ENCODE results near the gene BLVRA. TPM values are rescaled to one million over a fixed set of nuclear protein-coding genes. Genes with fewer than 3 reads are reported as not detected.
"Not testable (repeated sequence)": the region's sequence is repeated elsewhere in the genome, so short reads cannot be mapped to it uniquely, and the experiment has no call there.

BLVRA gene
- total RNA-seq, 1 donor from 2014 or later, result 27.7 TPM

DNA sequence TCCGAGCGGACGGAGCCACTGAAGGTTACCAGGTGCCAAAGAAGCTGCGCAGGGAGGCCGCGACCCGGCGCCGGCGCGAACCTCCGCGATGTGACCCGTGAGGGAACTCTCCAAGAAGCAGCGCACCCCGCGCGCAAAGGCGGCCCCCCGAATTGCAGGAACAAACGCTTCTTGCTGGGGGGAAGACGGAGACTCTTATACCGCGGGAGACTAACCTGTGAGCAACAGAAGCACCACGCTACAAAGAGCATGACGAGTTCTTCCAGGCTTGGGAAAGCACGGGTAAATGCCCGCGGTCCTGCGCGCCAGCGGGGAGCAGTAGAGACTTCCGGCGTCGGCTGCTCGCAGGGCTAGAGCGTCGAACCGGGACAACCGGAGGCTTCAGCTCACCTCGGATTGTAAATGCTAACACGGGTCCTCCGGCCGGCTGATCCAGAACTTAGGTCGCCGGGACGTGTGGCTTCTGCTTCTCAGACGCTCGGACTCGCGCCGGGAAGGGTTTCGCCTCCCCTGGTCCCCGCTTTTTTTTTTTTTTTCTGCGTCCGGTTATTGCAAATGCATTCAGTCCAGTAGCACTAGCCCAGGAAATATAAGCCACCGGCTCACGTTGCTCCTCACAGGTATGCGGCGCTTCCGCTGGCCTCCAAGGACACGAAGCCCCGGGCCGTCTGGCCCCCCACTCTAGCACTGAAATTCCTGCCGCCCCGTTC is 29.1 kb upstream of the BLVRA start, which contains the start of gene COA1:
TSS of gene COA1 (minus strand) at position 310 of the 710 bp plus-strand sequence. CDS start 80,909 bp downstream, outside the sequence.
- Histone ChIP-seq H3K27ac (ENCODE audit: low read depth, low read length) (peak within 1 kb of the TSS; percentile 92), H3K36me3 (ENCODE audit: control insufficient read depth in 3 of 3, insufficient read depth in 3 of 3, low read length in 3 of 3) (no peaks in the 10 kb centered on the region), H3K4me1 (ENCODE audit: control insufficient read depth in 3 of 3, insufficient read depth in 3 of 3, low read length in 3 of 3) (peaks cover 5 to 12% (median 7%) of the 10 kb centered on the region in 3 donors), H3K9ac (ENCODE audit: low read depth in 1 of 3, low read length in 3 of 3) (peak within 1 kb of the TSS; percentile 92 to 98 (median 96)), H3K4me3 (ENCODE audit: low read length in 3 of 3) (peak within 1 kb of the TSS; percentile 87 to 99 (median 96)), H3K27me3 (ENCODE audit: control insufficient read depth in 3 of 3, insufficient read depth in 3 of 3, low read length in 3 of 3) (no peaks in the 10 kb centered on the region), H3K9me3 (ENCODE audit: control insufficient read depth in 3 of 3, low read length in 3 of 3) (no peaks in the 10 kb centered on the region)

DNA sequence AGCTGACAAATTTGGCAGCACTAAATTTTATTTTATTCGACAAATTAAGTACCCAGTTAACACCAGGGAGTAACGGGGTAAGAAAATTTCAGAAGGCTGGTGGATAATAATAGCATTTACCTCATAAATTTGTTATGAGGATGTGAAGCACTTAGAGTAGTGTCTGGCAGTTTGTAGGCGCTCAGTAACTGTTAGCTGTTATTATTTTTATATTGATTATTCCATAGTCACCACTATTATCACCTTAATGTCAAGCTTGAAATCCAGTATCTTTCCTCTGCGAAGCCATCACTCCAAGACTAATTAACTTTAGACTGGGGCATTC is 28.6 kb upstream of the BLVRA start:
- H3K4me3 ChIP-seq (ENCODE audit: low read length in 3 of 3), result peak overlapping the region; percentile 87 to 99 (median 96)
- H3K27me3 ChIP-seq (ENCODE audit: control insufficient read depth in 3 of 3, insufficient read depth in 3 of 3, low read length in 3 of 3), result no peaks in the 10 kb centered on the region
- H3K9me3 ChIP-seq (ENCODE audit: control insufficient read depth in 3 of 3, low read length in 3 of 3), result no peaks in the 10 kb centered on the region
- no peaks in the 10 kb centered on the region for H3K36me3 ChIP-seq (ENCODE audit: control insufficient read depth in 3 of 3, insufficient read depth in 3 of 3, low read length in 3 of 3)
- peak overlapping the region; percentile 92 to 98 (median 96) for H3K9ac ChIP-seq (ENCODE audit: low read depth in 1 of 3, low read length in 3 of 3)
- H3K4me1 ChIP-seq (ENCODE audit: control insufficient read depth in 3 of 3, insufficient read depth in 3 of 3, low read length in 3 of 3), result peaks cover 5 to 12% (median 7%) of the 10 kb centered on the region in 3 donors
- H3K27ac ChIP-seq (ENCODE audit: low read depth, low read length), result peak overlapping the region; percentile 92

DNA sequence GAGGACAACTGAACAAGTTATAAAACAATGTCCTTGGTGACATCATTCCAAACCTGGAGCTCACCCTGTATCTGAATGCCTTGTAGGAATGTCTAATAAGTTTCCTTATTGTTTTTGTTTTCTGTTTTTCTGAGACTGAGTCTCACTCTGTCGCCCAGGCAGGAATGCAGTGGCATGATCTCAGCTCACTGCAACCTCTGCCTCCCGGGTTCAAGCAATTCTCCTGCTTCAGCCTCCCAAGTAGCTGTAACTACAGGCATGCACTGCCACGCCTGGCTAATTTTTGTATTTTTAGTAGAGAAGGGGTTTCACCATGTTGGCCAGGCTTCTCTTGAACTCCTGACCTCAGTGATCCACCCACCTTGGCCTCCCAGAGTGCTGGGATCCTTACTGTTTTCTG is 27.0 kb upstream of the BLVRA start:
- H3K27me3 ChIP-seq (ENCODE audit: control insufficient read depth in 3 of 3, insufficient read depth in 3 of 3, low read length in 3 of 3); H3K9me3 ChIP-seq (ENCODE audit: control insufficient read depth in 3 of 3, low read length in 3 of 3); H3K9ac ChIP-seq (ENCODE audit: low read depth in 1 of 3, low read length in 3 of 3); H3K36me3 ChIP-seq (ENCODE audit: control insufficient read depth in 3 of 3, insufficient read depth in 3 of 3, low read length in 3 of 3); H3K4me1 ChIP-seq (ENCODE audit: control insufficient read depth in 3 of 3, insufficient read depth in 3 of 3, low read length in 3 of 3); H3K4me3 ChIP-seq (ENCODE audit: low read length in 3 of 3); H3K27ac ChIP-seq (ENCODE audit: low read depth, low read length): not testable (repeated sequence)

DNA sequence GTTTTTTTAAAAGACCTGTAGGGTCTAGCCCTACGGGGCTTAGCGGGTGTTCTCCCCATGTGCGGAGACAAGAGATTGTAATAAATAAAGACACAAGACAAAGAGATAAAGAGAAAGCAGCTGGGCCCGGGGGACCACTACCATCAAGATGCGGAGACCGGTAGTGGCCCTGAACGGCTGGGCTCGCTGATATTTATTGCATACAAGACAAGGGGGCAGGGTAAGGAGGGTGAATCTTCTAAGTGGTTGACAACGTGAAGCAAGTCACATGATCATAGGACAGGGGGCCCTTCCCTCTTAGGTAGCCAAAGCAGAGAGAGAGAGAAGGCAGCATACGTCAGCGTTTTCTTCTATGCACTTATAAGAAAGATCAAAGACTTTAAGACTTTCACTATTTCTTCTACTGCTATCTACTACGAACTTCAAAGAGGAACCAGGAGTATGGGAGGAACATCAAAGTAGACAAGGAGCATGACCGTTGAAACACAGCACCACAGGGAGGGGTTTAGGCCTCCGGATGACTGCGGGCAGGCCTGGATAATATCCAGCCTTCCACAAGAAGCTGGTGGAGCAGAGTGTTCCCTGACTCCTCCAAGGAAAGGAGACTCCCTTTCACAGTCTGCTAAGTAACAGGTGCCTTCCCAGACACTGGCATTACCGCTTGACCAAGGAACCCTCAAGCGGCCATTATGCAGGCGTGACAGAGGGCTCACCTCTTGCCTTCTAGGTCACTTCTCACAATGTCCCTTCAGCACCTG is 23.7 kb upstream of the BLVRA start:
- H3K4me1 ChIP-seq (ENCODE audit: control insufficient read depth in 3 of 3, insufficient read depth in 3 of 3, low read length in 3 of 3); H3K36me3 ChIP-seq (ENCODE audit: control insufficient read depth in 3 of 3, insufficient read depth in 3 of 3, low read length in 3 of 3); H3K27me3 ChIP-seq (ENCODE audit: control insufficient read depth in 3 of 3, insufficient read depth in 3 of 3, low read length in 3 of 3); H3K9me3 ChIP-seq (ENCODE audit: control insufficient read depth in 3 of 3, low read length in 3 of 3); H3K27ac ChIP-seq (ENCODE audit: low read depth, low read length); H3K4me3 ChIP-seq (ENCODE audit: low read length in 3 of 3); H3K9ac ChIP-seq (ENCODE audit: low read depth in 1 of 3, low read length in 3 of 3): not testable (repeated sequence)

DNA sequence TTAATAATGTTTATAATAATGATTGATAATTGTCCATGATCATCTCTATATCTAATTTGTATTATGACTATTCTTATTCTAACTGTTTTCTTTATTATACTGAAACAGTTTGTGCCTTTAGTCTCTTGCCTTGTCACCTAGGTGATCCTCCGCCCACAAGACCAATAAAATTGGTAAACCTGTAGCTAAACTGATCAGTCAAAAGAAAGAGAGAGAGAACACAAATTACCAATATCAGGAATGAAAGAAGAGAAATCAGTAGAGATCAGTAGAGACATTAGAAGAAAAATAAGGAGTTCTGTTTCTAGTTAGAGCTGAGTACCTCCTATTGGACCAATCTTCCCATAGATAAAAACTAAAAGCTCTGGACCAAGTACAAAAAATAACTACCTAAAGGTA is 23.1 kb upstream of the BLVRA start:
- Histone ChIP-seq H3K9me3 (ENCODE audit: control insufficient read depth in 3 of 3, low read length in 3 of 3) (no peaks in the 10 kb centered on the region), H3K9ac (ENCODE audit: low read depth in 1 of 3, low read length in 3 of 3) (no peak overlapping the region), H3K4me3 (ENCODE audit: low read length in 3 of 3) (no peak overlapping the region), H3K36me3 (ENCODE audit: control insufficient read depth in 3 of 3, insufficient read depth in 3 of 3, low read length in 3 of 3) (no peaks in the 10 kb centered on the region), H3K27ac (ENCODE audit: low read depth, low read length) (no peak overlapping the region), H3K27me3 (ENCODE audit: control insufficient read depth in 3 of 3, insufficient read depth in 3 of 3, low read length in 3 of 3) (no peaks in the 10 kb centered on the region), H3K4me1 (ENCODE audit: control insufficient read depth in 3 of 3, insufficient read depth in 3 of 3, low read length in 3 of 3) (no peaks in the 10 kb centered on the region)

DNA sequence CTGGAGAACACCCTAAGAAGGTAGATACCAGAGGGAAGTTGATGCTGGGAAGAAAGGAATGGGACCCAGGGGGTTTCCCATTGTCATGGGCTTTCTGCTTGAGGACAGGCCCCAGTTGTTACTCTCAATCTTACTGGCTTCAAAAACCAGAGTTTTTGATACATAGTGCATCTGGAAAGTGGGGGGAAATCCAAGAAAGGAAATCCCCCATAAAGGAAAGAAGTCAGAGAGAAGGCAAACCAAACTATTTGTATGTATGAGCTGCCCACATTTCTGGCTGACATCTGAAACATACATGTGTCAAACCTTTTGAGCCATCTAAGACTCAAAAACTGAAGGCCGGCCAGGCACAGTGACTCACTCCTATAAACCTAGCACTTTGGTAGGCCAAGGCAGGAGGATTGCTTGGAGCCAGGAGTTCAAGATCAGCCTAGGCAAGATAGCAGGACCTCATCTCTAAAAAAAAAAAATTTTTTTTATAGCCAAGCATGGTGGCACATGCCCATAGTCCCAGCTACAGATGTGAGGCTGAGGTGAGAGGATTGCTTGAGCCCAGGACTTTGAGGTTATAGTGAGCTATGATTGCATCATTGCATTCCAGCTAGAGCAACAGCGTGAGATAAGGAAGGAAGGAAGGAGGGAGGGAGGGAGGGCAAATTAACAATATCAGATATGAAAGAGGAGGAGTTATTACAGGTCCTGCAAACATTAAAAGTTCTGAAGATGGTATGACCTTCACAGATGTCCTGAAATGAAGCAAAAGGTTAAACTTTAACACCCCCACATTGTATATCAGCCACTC is 22.5 kb upstream of the BLVRA start:
- H3K27ac ChIP-seq (ENCODE audit: low read depth, low read length), result no peak overlapping the region
- H3K36me3 ChIP-seq (ENCODE audit: control insufficient read depth in 3 of 3, insufficient read depth in 3 of 3, low read length in 3 of 3), result no peaks in the 10 kb centered on the region
- H3K27me3 ChIP-seq (ENCODE audit: control insufficient read depth in 3 of 3, insufficient read depth in 3 of 3, low read length in 3 of 3), result no peaks in the 10 kb centered on the region
- no peaks in the 10 kb centered on the region for H3K4me1 ChIP-seq (ENCODE audit: control insufficient read depth in 3 of 3, insufficient read depth in 3 of 3, low read length in 3 of 3)
- no peak overlapping the region for H3K9ac ChIP-seq (ENCODE audit: low read depth in 1 of 3, low read length in 3 of 3)
- H3K9me3 ChIP-seq (ENCODE audit: control insufficient read depth in 3 of 3, low read length in 3 of 3), result no peaks in the 10 kb centered on the region
- H3K4me3 ChIP-seq (ENCODE audit: low read length in 3 of 3), result no peak overlapping the region

DNA sequence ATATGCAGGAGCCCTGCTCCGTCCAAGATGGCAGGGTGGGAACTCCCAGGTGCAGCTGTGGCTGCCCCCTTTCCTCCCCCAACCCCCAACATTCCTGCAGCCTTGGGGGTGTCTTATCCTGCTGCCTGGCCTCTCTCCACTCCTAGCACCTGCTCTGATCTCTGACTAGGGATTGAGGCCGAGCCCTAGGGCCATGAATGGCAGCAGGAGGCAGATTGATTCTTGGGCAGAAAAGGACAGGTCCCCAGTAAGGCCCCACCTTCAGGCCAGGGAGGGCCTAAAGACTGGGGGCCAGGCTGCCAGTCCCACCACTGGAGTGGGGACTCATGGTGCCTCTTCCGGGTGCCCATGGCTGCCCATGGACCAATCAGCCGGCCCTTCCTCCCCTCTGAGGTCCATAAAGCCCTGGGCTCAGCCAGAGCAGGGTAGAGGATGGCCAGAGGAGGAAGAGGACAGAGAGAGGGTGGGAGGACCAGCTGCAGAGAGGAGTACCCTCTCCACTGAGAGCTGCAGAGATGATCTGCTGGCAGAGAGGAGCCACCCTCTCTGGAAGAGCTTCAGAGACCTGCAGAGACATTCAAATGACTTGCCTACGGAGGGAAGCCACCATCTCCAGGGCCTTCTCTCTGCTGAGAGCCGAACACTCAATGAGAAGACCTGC is 20.9 kb upstream of the BLVRA start:
- Histone ChIP-seq H3K4me1 (ENCODE audit: control insufficient read depth in 3 of 3, insufficient read depth in 3 of 3, low read length in 3 of 3) (no peaks in the 10 kb centered on the region), H3K27me3 (ENCODE audit: control insufficient read depth in 3 of 3, insufficient read depth in 3 of 3, low read length in 3 of 3) (no peaks in the 10 kb centered on the region), H3K9ac (ENCODE audit: low read depth in 1 of 3, low read length in 3 of 3) (no peak overlapping the region), H3K9me3 (ENCODE audit: control insufficient read depth in 3 of 3, low read length in 3 of 3) (no peaks in the 10 kb centered on the region), H3K27ac (ENCODE audit: low read depth, low read length) (no peak overlapping the region), H3K36me3 (ENCODE audit: control insufficient read depth in 3 of 3, insufficient read depth in 3 of 3, low read length in 3 of 3) (no peaks in the 10 kb centered on the region), H3K4me3 (ENCODE audit: low read length in 3 of 3) (no peak overlapping the region)

DNA sequence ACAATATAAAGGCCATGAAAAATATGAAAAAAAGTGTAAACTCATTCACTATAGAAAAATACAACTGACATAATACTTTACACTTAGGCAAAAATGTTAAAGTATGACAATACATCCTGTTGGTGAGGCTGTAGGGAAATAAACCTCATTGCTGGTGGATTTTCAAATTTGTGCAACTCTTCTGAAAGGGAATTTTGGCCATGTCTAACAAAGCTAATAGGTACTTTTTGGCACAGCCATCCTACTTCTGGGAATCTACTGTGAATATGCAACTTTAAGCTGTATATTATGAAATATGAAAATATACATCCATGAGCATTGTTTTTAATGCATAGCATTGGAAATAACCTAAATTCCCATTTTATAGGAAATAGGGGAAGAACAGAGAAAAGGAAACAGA is 15.8 kb upstream of the BLVRA start:
- Histone ChIP-seq H3K9me3 (ENCODE audit: control insufficient read depth in 3 of 3, low read length in 3 of 3) (no peaks in the 10 kb centered on the region), H3K27me3 (ENCODE audit: control insufficient read depth in 3 of 3, insufficient read depth in 3 of 3, low read length in 3 of 3) (no peaks in the 10 kb centered on the region), H3K36me3 (ENCODE audit: control insufficient read depth in 3 of 3, insufficient read depth in 3 of 3, low read length in 3 of 3) (no peaks in the 10 kb centered on the region), H3K27ac (ENCODE audit: low read depth, low read length) (no peak overlapping the region), H3K4me3 (ENCODE audit: low read length in 3 of 3) (no peak overlapping the region), H3K4me1 (ENCODE audit: control insufficient read depth in 3 of 3, insufficient read depth in 3 of 3, low read length in 3 of 3) (no peaks in the 10 kb centered on the region), H3K9ac (ENCODE audit: low read depth in 1 of 3, low read length in 3 of 3) (no peak overlapping the region)

DNA sequence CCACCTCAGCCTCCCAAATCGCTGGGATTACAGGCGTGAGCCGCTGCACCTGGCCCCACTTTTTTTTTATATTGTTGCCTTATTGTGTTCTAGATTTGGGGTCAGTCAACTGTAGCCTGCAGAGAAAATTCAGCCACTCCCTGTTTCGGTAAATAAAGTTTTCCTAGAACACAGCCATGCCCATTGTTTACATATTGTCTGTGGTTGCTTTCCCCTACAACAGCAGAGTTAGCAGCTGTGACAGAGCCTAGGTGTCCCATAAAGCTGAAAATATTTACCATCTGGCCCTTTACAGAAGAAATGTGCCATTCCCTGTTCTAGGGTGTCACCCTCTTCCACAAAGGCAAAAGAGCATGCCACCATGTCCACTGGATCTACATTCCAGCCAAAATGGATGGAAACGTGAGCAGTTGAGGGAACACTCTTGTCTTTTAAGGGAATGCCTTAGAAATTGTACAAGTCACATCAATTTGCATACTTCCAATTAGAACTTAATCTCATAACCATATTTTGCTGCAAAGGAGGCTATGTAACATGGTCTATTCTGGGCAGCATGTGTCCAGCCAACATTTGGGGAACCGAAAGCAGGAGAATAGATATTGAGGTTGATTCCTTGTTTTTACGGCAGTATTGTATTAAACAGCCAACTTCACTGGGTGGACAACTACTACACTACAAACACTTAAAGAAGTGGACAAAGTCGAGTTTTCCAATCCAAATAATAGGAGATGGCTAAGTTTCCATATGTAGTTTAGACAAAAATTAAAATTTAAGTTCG is 11.0 kb upstream of the BLVRA start:
- Histone ChIP-seq H3K4me1 (ENCODE audit: control insufficient read depth in 3 of 3, insufficient read depth in 3 of 3, low read length in 3 of 3) (peaks cover 9 to 11% (median 10%) of the 10 kb centered on the region in 3 donors), H3K9ac (ENCODE audit: low read depth in 1 of 3, low read length in 3 of 3) (no peak overlapping the region), H3K27me3 (ENCODE audit: control insufficient read depth in 3 of 3, insufficient read depth in 3 of 3, low read length in 3 of 3) (no peaks in the 10 kb centered on the region), H3K9me3 (ENCODE audit: control insufficient read depth in 3 of 3, low read length in 3 of 3) (no peaks in the 10 kb centered on the region), H3K36me3 (ENCODE audit: control insufficient read depth in 3 of 3, insufficient read depth in 3 of 3, low read length in 3 of 3) (no peaks in the 10 kb centered on the region), H3K27ac (ENCODE audit: low read depth, low read length) (no peak overlapping the region), H3K4me3 (ENCODE audit: low read length in 3 of 3) (no peak overlapping the region)
